Neural crest cell (in vitro differentiated cells): ENCODE measurements around the gene SNX25. TPM values are rescaled to one million over a fixed set of nuclear protein-coding genes. Genes with fewer than 3 reads are reported as not detected.

Experiments
- DNase-seq: peaks from one replicate; pipeline ENCODE4 v3.0.0; 2021; ENCODE audit warnings: low read depth, mixed read lengths, low spot score
- H3K27ac Mint-ChIP-seq: one replicate; pipeline ENCODE4 v1.8.0; 2021; ENCODE audit warnings: mild to moderate bottlenecking, mixed read lengths; ENCODE audit not compliant: unreplicated experiment
- H3K27me3 Mint-ChIP-seq: 2 replicates; pipeline ENCODE4 v1.8.0; 2021; ENCODE audit warnings: low read depth, mild to moderate bottlenecking, mixed read lengths
- H3K36me3 Mint-ChIP-seq: 2 replicates; pipeline ENCODE4 v1.8.0; 2021; ENCODE audit warnings: low read depth, mild to moderate bottlenecking, mixed read lengths
- H3K4me1 Mint-ChIP-seq: 2 replicates; pipeline ENCODE4 v1.8.0; 2021; ENCODE audit warnings: mixed read lengths
- H3K4me3 Mint-ChIP-seq: one replicate; pipeline ENCODE4 v1.8.0; 2021; ENCODE audit warnings: mild to moderate bottlenecking, mixed read lengths
- H3K9me3 Mint-ChIP-seq: 2 replicates; pipeline ENCODE4 v1.8.0; 2021; ENCODE audit warnings: mixed read lengths
- CTCF ChIP-seq: fragments of 200-600 bp; sonication (generic); conservative IDR thresholded peaks from 2 replicates; pipeline ENCODE4 v1.5.0; 2021; ENCODE audit warnings: antibody characterized with exemption, mild to moderate bottlenecking
- total RNA-seq: library from RNA; stranded (reverse); gene quantifications from 2 replicates; pipeline ENCODE4 v1.2.1, GENCODE V29; 2021

SNX25 gene
- total RNA-seq, 1 donor from 2014 or later: 9.7 TPM

GRCh38 chr4:185182239-185182638 is 27.2 kb upstream of the SNX25 start:
- Mint-ChIP-seq H3K4me1 (no peaks in the 10 kb centered on the region), H3K27me3 (no peaks in the 10 kb centered on the region), H3K4me3 (no peak overlapping the region), H3K27ac (no peak overlapping the region), H3K36me3 (no peaks in the 10 kb centered on the region), H3K9me3 (no peaks in the 10 kb centered on the region)
- no peak for DNase-seq
- TF ChIP-seq CTCF: no peak

GRCh38 chr4:185183622-185184281 is 25.6 kb upstream of the SNX25 start:
- H3K27ac Mint-ChIP-seq: no peak overlapping the region
- peak; percentile 83 for TF ChIP-seq CTCF
- H3K9me3 Mint-ChIP-seq: no peaks in the 10 kb centered on the region
- no peaks in the 10 kb centered on the region for H3K4me1 Mint-ChIP-seq
- H3K36me3 Mint-ChIP-seq: no peaks in the 10 kb centered on the region
- H3K4me3 Mint-ChIP-seq: no peak overlapping the region
- DNase-seq: peak; percentile 66
- H3K27me3 Mint-ChIP-seq: no peaks in the 10 kb centered on the region

- no peak overlapping the region for H3K27ac Mint-ChIP-seq
- no peaks in the 10 kb centered on the region for H3K4me1 Mint-ChIP-seq
- no peak for DNase-seq
- H3K9me3 Mint-ChIP-seq: no peaks in the 10 kb centered on the region
- no peaks in the 10 kb centered on the region for H3K27me3 Mint-ChIP-seq
- H3K4me3 Mint-ChIP-seq: no peak overlapping the region
- peaks cover 2% of the 10 kb centered on the region for H3K36me3 Mint-ChIP-seq
- no peak for TF ChIP-seq CTCF
These were observed 22.6 kb upstream of the SNX25 start for GRCh38 chr4:185186769-185187168.

- H3K27ac Mint-ChIP-seq: no peak overlapping the region
- TF ChIP-seq CTCF: no peak
- no peaks in the 10 kb centered on the region for H3K27me3 Mint-ChIP-seq
- no peak for DNase-seq
- peaks cover 7% of the 10 kb centered on the region for H3K36me3 Mint-ChIP-seq
- H3K4me1 Mint-ChIP-seq: no peaks in the 10 kb centered on the region
- no peak overlapping the region for H3K4me3 Mint-ChIP-seq
- H3K9me3 Mint-ChIP-seq: no peaks in the 10 kb centered on the region
These were observed 19.6 kb upstream of the SNX25 start for GRCh38 chr4:185189606-185190305.

- Mint-ChIP-seq H3K27ac (no peak overlapping the region), H3K27me3 (no peaks in the 10 kb centered on the region), H3K36me3 (peaks cover 7% of the 10 kb centered on the region), H3K4me3 (no peak overlapping the region), H3K4me1 (no peaks in the 10 kb centered on the region), H3K9me3 (no peaks in the 10 kb centered on the region)
- TF ChIP-seq CTCF: no peak
- no peak for DNase-seq
These were observed 19.0 kb upstream of the SNX25 start for GRCh38 chr4:185190306-185190856.
